Neuronal stem cell (in vitro differentiated cells): ENCODE measurements around the gene SIX2.
"Not testable (repeated sequence)": the region's sequence is repeated elsewhere in the genome, so short reads cannot be mapped to it uniquely, and the experiment has no call there.

Experiments
- DNase-seq: peaks from one replicate; pipeline ENCODE4 v3.0.0-alpha.2; 2013; ENCODE audit warnings: low spot score
- H2AFZ ChIP-seq: one replicate; pipeline ENCODE4 v1.6.1; 2013; ENCODE audit warnings: mild to moderate bottlenecking, low read length, inconsistent platforms
- H2AK5ac ChIP-seq: 2 replicates; pipeline ENCODE4 v1.6.1; 2013; ENCODE audit warnings: low read depth, mild to moderate bottlenecking, inconsistent platforms, low read length, moderate library complexity, mixed read lengths
- H2BK120ac ChIP-seq: 2 replicates; pipeline ENCODE4 v1.6.1; 2013; ENCODE audit warnings: low read depth, mild to moderate bottlenecking, inconsistent platforms, low read length, moderate library complexity, mixed read lengths
- H2BK12ac ChIP-seq: one replicate; pipeline ENCODE4 v1.6.1; 2013; ENCODE audit warnings: low read length, inconsistent platforms
- H2BK15ac ChIP-seq: 2 replicates; pipeline ENCODE4 v1.6.1; 2013; ENCODE audit warnings: mild to moderate bottlenecking, low read length, inconsistent platforms, mixed read lengths
- H2BK5ac ChIP-seq: one replicate; pipeline ENCODE4 v1.6.1; 2013; ENCODE audit warnings: inconsistent platforms, mild to moderate bottlenecking, low read length, moderate library complexity
- H3K14ac ChIP-seq: one replicate; pipeline ENCODE4 v1.6.1; 2013; ENCODE audit warnings: low read length, inconsistent platforms
- H3K18ac ChIP-seq: 2 replicates; pipeline ENCODE4 v1.6.1; 2013; ENCODE audit warnings: low read length, inconsistent platforms
- H3K23ac ChIP-seq: 2 replicates; pipeline ENCODE4 v1.6.1; 2013; ENCODE audit warnings: low read depth, mild to moderate bottlenecking, mixed read lengths, low read length, inconsistent platforms; ENCODE audit not compliant: poor library complexity
- H3K27ac ChIP-seq: replicated peaks from 3 replicates; pipeline ENCODE4 v1.5.1; 2013; ENCODE audit warnings: low read length, inconsistent platforms
- H3K27me3 ChIP-seq, 3 experiments: 2 replicates each; pipeline ENCODE4 v1.6.1; 2013; ENCODE audit warnings: low read length in 3 of 3, mild to moderate bottlenecking in 2 of 3, inconsistent platforms in 1 of 3, low read depth in 1 of 3, mixed read lengths in 1 of 3, moderate library complexity in 1 of 3; ENCODE audit not compliant: control insufficient read depth in 3 of 3, insufficient read depth in 3 of 3
- H3K36me3 ChIP-seq, 2 donors: replicated peaks in 1 of 2; 2 replicates each; pipeline ENCODE4 v1.6.1; 2013; ENCODE audit warnings: low read length in 2 of 2; ENCODE audit not compliant: control insufficient read depth in 2 of 2, insufficient read depth in 2 of 2
- H3K4ac ChIP-seq: 2 replicates; pipeline ENCODE4 v1.6.1; 2013; ENCODE audit warnings: inconsistent platforms, mild to moderate bottlenecking, low read length, moderate library complexity
- H3K4me1 ChIP-seq, 2 donors: 1 replicate in 1 of 2; 2 replicates in 1 of 2; pipeline ENCODE4 v1.6.1; 2013; ENCODE audit warnings: low read length in 2 of 2, low read depth in 1 of 2; ENCODE audit not compliant: control insufficient read depth in 2 of 2, insufficient read depth in 1 of 2
- H3K4me2 ChIP-seq: one replicate; pipeline ENCODE4 v1.6.1; 2013; ENCODE audit warnings: mild to moderate bottlenecking, low read length, inconsistent platforms; ENCODE audit not compliant: insufficient read depth, poor library complexity, severe bottlenecking
- H3K4me3 ChIP-seq, 2 donors: 2 replicates each; pipeline ENCODE4 v1.5.1; 2013; ENCODE audit warnings: low read length in 2 of 2, mild to moderate bottlenecking in 2 of 2, inconsistent platforms in 1 of 2, moderate library complexity in 1 of 2
- H3K79me1 ChIP-seq: one replicate; pipeline ENCODE4 v1.6.1; 2013; ENCODE audit warnings: low read depth, mild to moderate bottlenecking, inconsistent platforms, low read length, moderate library complexity
- H3K9ac ChIP-seq: one replicate; pipeline ENCODE4 v1.6.1; 2013; ENCODE audit warnings: mild to moderate bottlenecking, low read depth, low read length, inconsistent platforms; ENCODE audit not compliant: poor library complexity
- H3K9me3 ChIP-seq, 2 donors: replicated peaks in 1 of 2; 2 replicates each; pipeline versions ENCODE3 to v1.6.1; 2013; ENCODE audit warnings: low read length in 2 of 2, mild to moderate bottlenecking in 2 of 2, inconsistent platforms in 1 of 2, low read depth in 1 of 2, mixed read lengths in 1 of 2, moderate library complexity in 1 of 2; ENCODE audit not compliant: control insufficient read depth in 2 of 2, insufficient read depth in 1 of 2
- H4K8ac ChIP-seq: one replicate; pipeline ENCODE4 v1.6.1; 2013; ENCODE audit warnings: low read depth, mild to moderate bottlenecking, inconsistent platforms, low read length, moderate library complexity
- H4K91ac ChIP-seq: one replicate; pipeline ENCODE4 v1.6.1; 2013; ENCODE audit warnings: low read length, low read depth, mild to moderate bottlenecking, inconsistent platforms; ENCODE audit not compliant: poor library complexity
- WGBS, 2 donors: extraction: QIAGEN DNeasy Blood & Tissue Kit; methylation state at CpG; one replicate each; pipeline ENCODE4 v1.1.7; 2013; ENCODE audit warnings: missing lambda C conversion rate in 2 of 2, mixed read lengths in 1 of 2; ENCODE audit not compliant: insufficient read length in 2 of 2, insufficient replicate concordance in 1 of 2; ENCODE audit errors: extremely low coverage in 2 of 2; 5-methylcytosine and 5-hydroxymethylcytosine counted together

Gene SIX2

GRCh38 chr2:45039804-45040203 lies 30.6 kb upstream of the SIX2 start:
- not testable (repeated sequence) for H4K91ac ChIP-seq, H3K79me1 ChIP-seq

GRCh38 chr2:45038861-45039260 lies 29.6 kb upstream of the SIX2 start:
- H3K4me3 ChIP-seq, H2AK5ac ChIP-seq, H3K4me1 ChIP-seq, H3K23ac ChIP-seq, H3K27ac ChIP-seq, H3K9ac ChIP-seq, H4K8ac ChIP-seq, H3K27me3 ChIP-seq, H3K4ac ChIP-seq, H3K18ac ChIP-seq, H2AFZ ChIP-seq, H2BK5ac ChIP-seq, H3K4me2 ChIP-seq, H3K79me1 ChIP-seq, H3K36me3 ChIP-seq, H3K14ac ChIP-seq, H2BK15ac ChIP-seq, DNase-seq, H3K9me3 ChIP-seq, H2BK12ac ChIP-seq, H2BK120ac ChIP-seq, H4K91ac ChIP-seq: not testable (repeated sequence)
- WGBS, 2 donors = no CpG with 5 or more reads among the region's 5 CpGs

More at GRCh38 chr2:45039804-45040203, 30.6 kb upstream of the SIX2 start:
- H2BK12ac ChIP-seq, H3K9me3 ChIP-seq, H3K23ac ChIP-seq, H2BK5ac ChIP-seq, H3K4ac ChIP-seq, H3K9ac ChIP-seq, H3K4me2 ChIP-seq, H2BK120ac ChIP-seq, H3K27ac ChIP-seq, DNase-seq, H3K4me3 ChIP-seq, H2BK15ac ChIP-seq, H4K8ac ChIP-seq, H2AFZ ChIP-seq, H3K4me1 ChIP-seq, H2AK5ac ChIP-seq, H3K18ac ChIP-seq, H3K36me3 ChIP-seq, H3K27me3 ChIP-seq, H3K14ac ChIP-seq: not testable (repeated sequence)
- no CpG with 5 or more reads among the region's 5 CpGs for WGBS, 2 donors

DNA sequence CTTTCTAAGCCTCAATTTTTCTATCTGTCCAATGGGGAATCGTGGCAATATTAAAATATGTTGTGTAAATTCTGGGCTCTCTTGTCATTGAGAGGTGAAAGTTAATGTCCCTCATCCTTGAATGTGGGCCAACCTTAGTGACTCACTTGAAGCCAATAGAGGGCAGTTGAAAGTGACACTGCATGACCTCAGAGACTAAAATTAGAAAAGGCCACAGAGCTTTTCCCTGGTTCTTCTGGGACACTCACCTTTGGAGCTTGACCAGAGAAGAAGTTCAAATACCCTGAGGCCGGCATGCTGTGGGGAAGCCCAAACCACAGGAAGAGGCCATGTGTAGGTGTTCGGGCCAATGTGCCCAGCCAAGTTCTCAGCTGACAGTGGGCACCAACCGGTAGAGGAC lies 24.1 kb upstream of the SIX2 start:
- H2BK120ac ChIP-seq = no peak overlapping the region
- H3K23ac ChIP-seq = no peak overlapping the region
- no peak overlapping the region for H2BK5ac ChIP-seq
- peaks cover 0 to 22% (median 0%) of the 10 kb centered on the region in 3 experiments for H3K27me3 ChIP-seq
- H3K4ac ChIP-seq = no peak overlapping the region
- H3K4me1 ChIP-seq = no peaks in the 10 kb centered on the region
- H3K14ac ChIP-seq = no peak overlapping the region
- H2BK12ac ChIP-seq = no peak overlapping the region
- H4K91ac ChIP-seq = no peak overlapping the region
- H2AK5ac ChIP-seq = no peak overlapping the region
- no CpG with 5 or more reads among the region's 4 CpGs for WGBS, 2 donors
- H3K18ac ChIP-seq = no peak overlapping the region
- H2BK15ac ChIP-seq = no peak overlapping the region
- no peaks in the 10 kb centered on the region for H3K79me1 ChIP-seq
- H2AFZ ChIP-seq = no peak overlapping the region
- no peak overlapping the region for H3K9ac ChIP-seq
- H3K9me3 ChIP-seq = no peaks in the 10 kb centered on the region
- DNase-seq = no peak
- no peak overlapping the region for H4K8ac ChIP-seq
- no peak overlapping the region for H3K4me2 ChIP-seq
- H3K27ac ChIP-seq = no peak overlapping the region
- H3K4me3 ChIP-seq = no peak overlapping the region
- no peaks in the 10 kb centered on the region for H3K36me3 ChIP-seq

DNA sequence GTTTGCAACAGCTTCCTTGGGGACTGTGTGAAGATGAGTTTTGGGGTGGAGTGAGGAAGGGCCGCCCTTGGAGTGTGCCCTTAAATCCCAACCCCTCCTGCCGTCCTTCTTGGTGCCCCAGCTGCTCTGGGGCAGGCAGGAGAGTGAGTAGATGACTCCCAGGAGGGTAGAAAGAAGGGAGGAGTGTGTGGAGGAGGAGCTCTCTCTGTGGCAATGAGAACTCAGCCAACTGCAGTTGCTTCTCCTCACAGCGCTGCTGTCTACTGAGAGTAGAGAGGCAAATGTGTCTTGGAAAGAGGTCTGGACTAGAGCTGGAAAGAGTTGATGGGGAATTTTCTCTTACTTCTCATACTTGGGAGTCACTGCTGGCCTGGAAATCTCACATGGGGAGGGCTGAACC lies 21.8 kb upstream of the SIX2 start:
- Histone ChIP-seq H3K36me3 (no peaks in the 10 kb centered on the region), H3K4me3 (no peak overlapping the region), H4K8ac (no peak overlapping the region), H3K27ac (no peak overlapping the region), H3K27me3 (peaks cover 0 to 25% (median 0%) of the 10 kb centered on the region in 3 experiments), H3K79me1 (no peaks in the 10 kb centered on the region), H3K9ac (no peak overlapping the region), H2AFZ (no peak overlapping the region), H2AK5ac (no peak overlapping the region), H2BK5ac (no peak overlapping the region), H2BK120ac (no peak overlapping the region), H2BK12ac (no peak overlapping the region), H3K4me1 (no peaks in the 10 kb centered on the region), H3K4me2 (no peak overlapping the region), H3K23ac (no peak overlapping the region), H4K91ac (no peak overlapping the region), H3K4ac (no peak overlapping the region), H3K18ac (no peak overlapping the region), H3K14ac (no peak overlapping the region), H2BK15ac (no peak overlapping the region), H3K9me3 (no peaks in the 10 kb centered on the region)
- no peak for DNase-seq
- WGBS, 2 donors = no CpG with 5 or more reads among the region's 3 CpGs
